H1 (cell line): ENCODE results near the gene LAMP5. TPM values are rescaled to one million over a fixed set of nuclear protein-coding genes. Genes with fewer than 3 reads are reported as not detected.
A peak's percentile ranks its signal among the peaks of the same experiment; 100 is the strongest.

ENCODE experiments used
- CTCF ChIA-PET: fragments of 300-600 bp; sonication (Branson Sonifier 250); formaldehyde crosslinking; loops from one replicate; lab custom pipeline; 2021; ENCODE audit not compliant: partially characterized antibody; lab: Charles Lee
- POLR2A ChIA-PET: fragments of 300-600 bp; sonication (Branson Sonifier 250); formaldehyde crosslinking; loops from one replicate; lab custom pipeline; 2021; ENCODE audit warnings: inconsistent platforms; ENCODE audit not compliant: partially characterized antibody; lab: Charles Lee
- DNase-seq, 2 experiments: peaks; one replicate each; pipeline versions ENCODE4 v3.0.0 to v3.0.0-alpha.2; 2010 to 2022; ENCODE audit warnings: low spot score in 2 of 2, low read depth in 1 of 2, mixed read lengths in 1 of 2
- FAIRE-seq: peaks from 2 replicates; lab custom pipeline; 2011; peaks lifted over from hg19 to GRCh38; lab: Jason Lieb, UNC
- H2AFZ ChIP-seq: 2 replicates; pipeline ENCODE4 v1.8.1; 2012; ENCODE audit warnings: low read length, inconsistent platforms
- H2AK5ac ChIP-seq: 2 replicates; pipeline ENCODE4 v1.6.1; 2013; ENCODE audit warnings: low read depth, low read length
- H2BK120ac ChIP-seq: replicated peaks from 2 replicates; pipeline ENCODE3; 2013; ENCODE audit warnings: low read depth, low read length, inconsistent platforms
- H2BK12ac ChIP-seq: 2 replicates; pipeline ENCODE4 v1.6.1; 2013; ENCODE audit warnings: low read depth, low read length
- H2BK15ac ChIP-seq: 2 replicates; pipeline ENCODE4 v1.6.1; 2013; ENCODE audit warnings: low read length
- H2BK20ac ChIP-seq: 2 replicates; pipeline ENCODE4 v1.6.1; 2013; ENCODE audit warnings: low read length
- H2BK5ac ChIP-seq: 2 replicates; pipeline ENCODE4 v1.6.1; 2013; ENCODE audit warnings: low read depth, low read length
- H3K14ac ChIP-seq: 2 replicates; pipeline ENCODE4 v1.6.1; 2013; ENCODE audit warnings: inconsistent platforms; ENCODE audit not compliant: insufficient read length
- H3K18ac ChIP-seq: 2 replicates; pipeline ENCODE4 v1.6.1; 2013; ENCODE audit warnings: low read length; ENCODE audit errors: extremely low read depth
- H3K23ac ChIP-seq: 2 replicates; pipeline ENCODE4 v1.6.1; 2013; ENCODE audit warnings: inconsistent platforms; ENCODE audit not compliant: insufficient read length
- H3K23me2 ChIP-seq: 2 replicates; pipeline ENCODE4 v1.6.1; 2013; ENCODE audit warnings: low read depth, low read length
- H3K27ac ChIP-seq: 2 replicates; pipeline ENCODE4 v1.6.1; 2011; ENCODE audit warnings: low read depth, low read length, inconsistent platforms
- H3K27me3 ChIP-seq, 4 experiments: replicated peaks in 1 of 4; 1 replicate in 1 of 4; 2 replicates in 3 of 4; pipeline versions ENCODE4 v1.6.1 to v1.8.1; 2011 to 2013; ENCODE audit warnings: low read length in 3 of 4, mild to moderate bottlenecking in 3 of 4, inconsistent platforms in 2 of 4, mixed read lengths in 2 of 4, moderate library complexity in 1 of 4; ENCODE audit not compliant: control insufficient read depth in 3 of 4, insufficient read depth in 3 of 4; ENCODE audit errors: extremely low read depth in 1 of 4
- H3K36me3 ChIP-seq, 4 experiments: 2 replicates each; pipeline versions ENCODE4 v1.6.1 to v1.8.1; 2011 to 2013; ENCODE audit warnings: mild to moderate bottlenecking in 4 of 4, low read length in 3 of 4, moderate library complexity in 2 of 4, control low read depth in 1 of 4, inconsistent platforms in 1 of 4; ENCODE audit not compliant: insufficient read depth in 4 of 4, control insufficient read depth in 2 of 4
- H3K4ac ChIP-seq: replicated peaks from 2 replicates; pipeline ENCODE3; 2013; ENCODE audit warnings: low read length, low read depth, mixed read lengths, inconsistent platforms; ENCODE audit not compliant: insufficient read length
- H3K4me1 ChIP-seq, 4 experiments: replicated peaks in 1 of 4; 1 replicate in 1 of 4; 2 replicates in 3 of 4; pipeline versions ENCODE4 v1.6.1 to v1.8.1; 2011 to 2013; ENCODE audit warnings: low read length in 3 of 4, inconsistent platforms in 2 of 4, mixed read lengths in 1 of 4; ENCODE audit not compliant: insufficient read depth in 4 of 4, control insufficient read depth in 3 of 4
- H3K4me2 ChIP-seq, 2 experiments: 2 replicates each; pipeline versions ENCODE4 v1.6.1 to v1.8.1; 2011 to 2013; ENCODE audit warnings: low read depth in 2 of 2, low read length in 2 of 2, control low read depth in 1 of 2, inconsistent platforms in 1 of 2, mild to moderate bottlenecking in 1 of 2; ENCODE audit not compliant: insufficient read depth in 1 of 2
- H3K4me3 ChIP-seq, 4 experiments: fragments of 200-600, 300-600 bp in 1 of 4; sonication (generic), shearing (Covaris generic), sonication (Bioruptor Twin) in 1 of 4; 2 replicates each; pipeline versions ENCODE4 v1.5.1 to v1.8.1; 2011 to 2016; ENCODE audit warnings: low read length in 4 of 4, low read depth in 3 of 4, control low read depth in 2 of 4, inconsistent platforms in 2 of 4, mild to moderate bottlenecking in 2 of 4, mixed read lengths in 1 of 4, moderate library complexity in 1 of 4; ENCODE audit not compliant: insufficient read depth in 2 of 4; ENCODE audit errors: extremely low read depth in 1 of 4
- H3K56ac ChIP-seq: replicated peaks from 2 replicates; pipeline ENCODE3; 2013; ENCODE audit warnings: low read depth, mild to moderate bottlenecking, mixed read lengths, low read length, inconsistent platforms; ENCODE audit not compliant: insufficient read length
- H3K79me1 ChIP-seq: 2 replicates; pipeline ENCODE4 v1.6.1; 2013; ENCODE audit warnings: low read depth, low read length, control low read depth
- H3K79me2 ChIP-seq, 2 experiments: 2 replicates each; pipeline versions ENCODE4 v1.6.1 to v1.8.1; 2012 to 2013; ENCODE audit warnings: low read length in 2 of 2, mild to moderate bottlenecking in 2 of 2, inconsistent platforms in 1 of 2; ENCODE audit not compliant: insufficient read depth in 2 of 2, control insufficient read depth in 1 of 2
- H3K9ac ChIP-seq, 4 experiments: replicated peaks in 1 of 4; 1 replicate in 1 of 4; 2 replicates in 3 of 4; pipeline versions ENCODE4 v1.6.1 to v1.8.1; 2011 to 2013; ENCODE audit warnings: low read depth in 3 of 4, low read length in 3 of 4, control low read depth in 2 of 4, mild to moderate bottlenecking in 2 of 4, moderate library complexity in 2 of 4, inconsistent platforms in 1 of 4; ENCODE audit errors: extremely low read depth in 1 of 4
- H3K9me3 ChIP-seq, 2 experiments: 2 replicates each; pipeline versions ENCODE4 v1.6.1 to v1.8.1; 2012 to 2013; ENCODE audit warnings: mild to moderate bottlenecking in 2 of 2, moderate library complexity in 2 of 2, control low read depth in 1 of 2, inconsistent platforms in 1 of 2, low read depth in 1 of 2, low read length in 1 of 2, mixed read lengths in 1 of 2; ENCODE audit not compliant: insufficient read depth in 2 of 2
- H4K20me1 ChIP-seq, 2 experiments: replicated peaks in 1 of 2; 2 replicates each; pipeline versions ENCODE3 to v1.8.1; 2011 to 2013; ENCODE audit warnings: inconsistent platforms in 2 of 2, low read length in 2 of 2, mild to moderate bottlenecking in 1 of 2; ENCODE audit not compliant: insufficient read depth in 2 of 2, control insufficient read depth in 1 of 2
- H4K5ac ChIP-seq: 2 replicates; pipeline ENCODE4 v1.6.1; 2013; ENCODE audit warnings: low read length, low read depth, mixed read lengths, inconsistent platforms; ENCODE audit not compliant: insufficient read length
- H4K8ac ChIP-seq: 2 replicates; pipeline ENCODE4 v1.8.0; 2013; ENCODE audit warnings: mild to moderate bottlenecking, moderate library complexity, low read length, inconsistent platforms; ENCODE audit not compliant: insufficient read depth; ENCODE audit errors: extremely low read depth
- H4K91ac ChIP-seq: replicated peaks from 2 replicates; pipeline ENCODE3; 2013; ENCODE audit warnings: low read length, mixed read lengths, inconsistent platforms; ENCODE audit not compliant: insufficient read length
- CBX8 ChIP-seq: fragments of 300-800, 300-1000 bp; sonication (generic); IDR thresholded peaks from 2 replicates; pipeline ENCODE4 v1.7.1; 2016; ENCODE audit warnings: low read depth, low read length, borderline replicate concordance
- KDM4A ChIP-seq: IDR thresholded peaks from one replicate; pipeline ENCODE4 v1.7.1; 2012; ENCODE audit warnings: low read depth, mild to moderate bottlenecking, moderate library complexity, low read length, inconsistent platforms; ENCODE audit not compliant: severe bottlenecking
- KDM5A ChIP-seq: fragments of 200-600 bp; IDR thresholded peaks from 2 replicates; pipeline ENCODE4 v1.7.1; 2012; ENCODE audit warnings: mild to moderate bottlenecking, low read length, inconsistent platforms, mixed read lengths
- RAD21 ChIP-seq, 2 experiments: IDR thresholded peaks in 1 of 2; conservative IDR thresholded peaks in 1 of 2; 2 replicates each; pipeline ENCODE4 v1.6.1; 2011; ENCODE audit warnings: low read depth in 2 of 2, low read length in 2 of 2, improper control_type of control experiment in 1 of 2, inconsistent platforms in 1 of 2, mild to moderate bottlenecking in 1 of 2, moderate library complexity in 1 of 2
- RFX5 ChIP-seq: IDR thresholded peaks from 2 replicates; pipeline ENCODE4 v1.6.1; 2011; ENCODE audit warnings: low read depth, low read length, improper control_type of control experiment, borderline replicate concordance
- RNF2 ChIP-seq: fragments of 200-900, 300-1000 bp; sonication (generic); IDR thresholded peaks from 2 replicates; pipeline ENCODE4 v1.7.1; 2016; ENCODE audit warnings: borderline replicate concordance, low read depth, mild to moderate bottlenecking, antibody characterized with exemption, low read length; ENCODE audit not compliant: poor library complexity, severe bottlenecking; ENCODE audit errors: missing control alignments
- WGBS, 2 experiments: shearing (Covaris generic) in 1 of 2; methylation state at CpG; one replicate each; pipeline versions ENCODE4 v1.1.6 to v1.1.7; 2013 to 2015; ENCODE audit warnings: low lambda C conversion rate in 2 of 2, mixed read lengths in 2 of 2, inconsistent platforms in 1 of 2, low coverage in 1 of 2, missing lambda C conversion rate in 1 of 2; ENCODE audit not compliant: insufficient replicate concordance in 2 of 2, insufficient coverage in 1 of 2, insufficient read length in 1 of 2; ENCODE audit errors: extremely low coverage in 1 of 2, missing lambda C conversion rate in 1 of 2; 5-methylcytosine and 5-hydroxymethylcytosine counted together
- polyA plus RNA-seq, 7 experiments: library from polyadenylated mRNA; depleted of rRNA in 3 of 7; stranded (reverse) in 5 of 7; unstranded in 2 of 7; fragments of >200 nt in 5 of 7; fragments of 200-250 nt in 2 of 7; gene quantifications; 1 replicate in 5 of 7; 2 replicates in 1 of 7; 4 replicates in 1 of 7; pipeline versions ENCODE4 v1.2.1 to v1.2.3, GENCODE V29; 2011 to 2013; ENCODE audit warnings: missing spikeins in 2 of 7, mixed read lengths in 2 of 7
- total RNA-seq: library from RNA; stranded (reverse); fragmentation: NEBNext Ultra II Directional; extraction: Animal tissue kit (Norgen Biotek cat#: 25700); gene quantifications from 2 replicates; pipeline ENCODE4 v1.2.1, GENCODE V29; 2021
- TF ChIP-seq, protein P1 (sequence below): IDR thresholded peaks from 2 replicates; pipeline ENCODE4 v1.6.1; 2012; ENCODE audit warnings: low read length, inconsistent platforms
- TF ChIP-seq, protein P2 (sequence below), 3 experiments: IDR thresholded peaks; 1 replicate in 2 of 3; 2 replicates in 1 of 3; pipeline versions ENCODE4 v1.5.1 to v1.6.1; 2011; ENCODE audit warnings: low read length in 3 of 3, mild to moderate bottlenecking in 3 of 3, inconsistent platforms in 2 of 3, low read depth in 1 of 3, moderate library complexity in 1 of 3; ENCODE audit not compliant: insufficient read depth in 1 of 3; ENCODE audit errors: control extremely low read depth in 1 of 3

Gene LAMP5
- total and polyA plus RNA-seq, 2 of the 8 experiments (the other 6 are each of a cell fraction or from before 2014, with no cell fraction given) = 0.22 to 1.9 TPM

DNA sequence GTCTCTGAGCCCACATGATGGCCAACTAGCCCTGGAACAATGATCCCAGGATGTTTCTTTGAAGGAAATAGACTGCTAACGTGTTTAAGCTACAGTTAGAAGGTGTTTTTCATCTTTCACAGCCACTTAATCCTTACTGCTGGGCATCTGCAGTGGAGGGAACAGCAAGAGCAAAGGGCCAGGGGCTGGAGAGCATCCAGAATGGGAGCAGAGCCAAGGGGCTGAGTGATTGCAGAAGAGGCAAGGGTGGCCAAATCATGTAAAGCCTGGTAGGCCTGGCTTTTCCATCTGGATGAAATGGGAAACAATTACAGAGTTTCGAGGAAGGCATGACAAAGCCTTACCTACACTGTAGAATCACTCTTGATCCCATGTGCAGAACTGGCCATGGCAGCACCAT is 18.7 kb upstream of the LAMP5 start:
- Histone ChIP-seq H3K4me1 (no peaks in the 10 kb centered on the region), H4K5ac (no peak overlapping the region), H2BK12ac (no peak overlapping the region), H3K4me2 (no peak overlapping the region), H3K23ac (no peak overlapping the region), H3K9me3 (no peaks in the 10 kb centered on the region; a peak in 1 of 4 replicates), H3K56ac (no peak overlapping the region), H2BK15ac (no peak overlapping the region), H3K4me3 (no peak overlapping the region), H2BK120ac (no peak overlapping the region), H3K14ac (no peak overlapping the region), H2BK5ac (no peak overlapping the region), H4K20me1 (no peaks in the 10 kb centered on the region), H2AFZ (no peak overlapping the region), H3K23me2 (no peaks in the 10 kb centered on the region), H3K9ac (no peak overlapping the region), H3K27me3 (no peaks in the 10 kb centered on the region), H3K27ac (0 out of 2 replicates have a peak overlapping the region, but pooled peaks have one; percentile 30), H3K18ac (no peak overlapping the region), H4K91ac (no peak overlapping the region), H2BK20ac (no peak overlapping the region), H4K8ac (no peak overlapping the region), H3K79me1 (no peaks in the 10 kb centered on the region), H3K36me3 (no peaks in the 10 kb centered on the region), H2AK5ac (no peak overlapping the region), H3K79me2 (no peaks in the 10 kb centered on the region), H3K4ac (no peak overlapping the region)
- 78% methylated on average over 2 of the region's 2 CpGs; no CpG with 5 or more reads in 1 of the 2 experiments for WGBS, 2 experiments
- DNase-seq = no peak
- no peak for FAIRE-seq
- ChIA-PET POLR2A (no interaction called here), CTCF (interaction anchor here (1.5 to 3.7 kb wide), 5 partner anchors 8 to 88 kb away, joined by 3 to 16 read pairs (median 8); no protein-coding TSS in a partner anchor)
- TF ChIP-seq, protein P1, sequence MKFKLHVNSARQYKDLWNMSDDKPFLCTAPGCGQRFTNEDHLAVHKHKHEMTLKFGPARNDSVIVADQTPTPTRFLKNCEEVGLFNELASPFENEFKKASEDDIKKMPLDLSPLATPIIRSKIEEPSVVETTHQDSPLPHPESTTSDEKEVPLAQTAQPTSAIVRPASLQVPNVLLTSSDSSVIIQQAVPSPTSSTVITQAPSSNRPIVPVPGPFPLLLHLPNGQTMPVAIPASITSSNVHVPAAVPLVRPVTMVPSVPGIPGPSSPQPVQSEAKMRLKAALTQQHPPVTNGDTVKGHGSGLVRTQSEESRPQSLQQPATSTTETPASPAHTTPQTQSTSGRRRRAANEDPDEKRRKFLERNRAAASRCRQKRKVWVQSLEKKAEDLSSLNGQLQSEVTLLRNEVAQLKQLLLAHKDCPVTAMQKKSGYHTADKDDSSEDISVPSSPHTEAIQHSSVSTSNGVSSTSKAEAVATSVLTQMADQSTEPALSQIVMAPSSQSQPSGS = no peak
- TF ChIP-seq RNF2 (no peak), RFX5 (no peak), KDM4A (no peak), CBX8 (no peak), RAD21 (IDR thresholded peaks at IDR 0.05 in 1 of 2, conservative IDR thresholded peaks at IDR 0.05 in 1 of 2; ENCODE audit: low read depth in 2 of 2, low read length in 2 of 2) (no peak), KDM5A (no peak)
- TF ChIP-seq, protein P2, sequence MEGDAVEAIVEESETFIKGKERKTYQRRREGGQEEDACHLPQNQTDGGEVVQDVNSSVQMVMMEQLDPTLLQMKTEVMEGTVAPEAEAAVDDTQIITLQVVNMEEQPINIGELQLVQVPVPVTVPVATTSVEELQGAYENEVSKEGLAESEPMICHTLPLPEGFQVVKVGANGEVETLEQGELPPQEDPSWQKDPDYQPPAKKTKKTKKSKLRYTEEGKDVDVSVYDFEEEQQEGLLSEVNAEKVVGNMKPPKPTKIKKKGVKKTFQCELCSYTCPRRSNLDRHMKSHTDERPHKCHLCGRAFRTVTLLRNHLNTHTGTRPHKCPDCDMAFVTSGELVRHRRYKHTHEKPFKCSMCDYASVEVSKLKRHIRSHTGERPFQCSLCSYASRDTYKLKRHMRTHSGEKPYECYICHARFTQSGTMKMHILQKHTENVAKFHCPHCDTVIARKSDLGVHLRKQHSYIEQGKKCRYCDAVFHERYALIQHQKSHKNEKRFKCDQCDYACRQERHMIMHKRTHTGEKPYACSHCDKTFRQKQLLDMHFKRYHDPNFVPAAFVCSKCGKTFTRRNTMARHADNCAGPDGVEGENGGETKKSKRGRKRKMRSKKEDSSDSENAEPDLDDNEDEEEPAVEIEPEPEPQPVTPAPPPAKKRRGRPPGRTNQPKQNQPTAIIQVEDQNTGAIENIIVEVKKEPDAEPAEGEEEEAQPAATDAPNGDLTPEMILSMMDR (IDR thresholded peaks at IDR 0.05; ENCODE audit: control extremely low read depth in 1 of 3, insufficient read depth in 1 of 3, low read depth in 1 of 3, low read length in 3 of 3) = no peak
